DND-41 (cell line): ENCODE data around the gene RFFL.

Experiments used
- EZH2 ChIP-seq: IDR thresholded peaks from 3 replicates; pipeline ENCODE4 v1.6.1; 2012; ENCODE audit warnings: borderline replicate concordance, low read depth, mild to moderate bottlenecking, moderate library complexity, low read length, inconsistent platforms; ENCODE audit not compliant: severe bottlenecking
- TF ChIP-seq, protein P1 (sequence below): IDR thresholded peaks from 2 replicates; pipeline ENCODE4 v1.5.1; 2012; ENCODE audit warnings: borderline replicate concordance, low read length, moderate library complexity, mild to moderate bottlenecking; ENCODE audit not compliant: poor library complexity, severe bottlenecking; ENCODE audit errors: extremely low read depth

DNA sequence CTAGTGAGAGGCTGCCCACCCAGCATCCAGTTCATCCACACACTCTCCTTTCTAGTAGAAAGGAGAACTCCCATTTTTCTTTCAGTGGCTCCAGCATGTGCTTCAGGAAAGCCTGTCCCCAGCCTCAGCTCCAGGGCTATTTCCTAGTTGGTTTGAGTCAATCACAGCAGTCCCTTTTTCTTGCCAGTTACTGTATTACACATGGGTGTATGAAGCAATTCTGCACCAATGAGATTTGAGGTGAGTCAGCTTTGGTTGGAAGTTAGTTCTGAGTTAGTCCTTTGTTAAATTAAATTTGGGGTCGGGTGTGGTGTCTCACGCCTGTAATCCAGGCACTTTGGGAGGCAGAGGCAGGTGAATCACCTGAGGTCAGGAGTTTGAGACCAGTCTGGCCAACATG, 31.4 kb upstream of the RFFL start:
- TF ChIP-seq, protein P1, sequence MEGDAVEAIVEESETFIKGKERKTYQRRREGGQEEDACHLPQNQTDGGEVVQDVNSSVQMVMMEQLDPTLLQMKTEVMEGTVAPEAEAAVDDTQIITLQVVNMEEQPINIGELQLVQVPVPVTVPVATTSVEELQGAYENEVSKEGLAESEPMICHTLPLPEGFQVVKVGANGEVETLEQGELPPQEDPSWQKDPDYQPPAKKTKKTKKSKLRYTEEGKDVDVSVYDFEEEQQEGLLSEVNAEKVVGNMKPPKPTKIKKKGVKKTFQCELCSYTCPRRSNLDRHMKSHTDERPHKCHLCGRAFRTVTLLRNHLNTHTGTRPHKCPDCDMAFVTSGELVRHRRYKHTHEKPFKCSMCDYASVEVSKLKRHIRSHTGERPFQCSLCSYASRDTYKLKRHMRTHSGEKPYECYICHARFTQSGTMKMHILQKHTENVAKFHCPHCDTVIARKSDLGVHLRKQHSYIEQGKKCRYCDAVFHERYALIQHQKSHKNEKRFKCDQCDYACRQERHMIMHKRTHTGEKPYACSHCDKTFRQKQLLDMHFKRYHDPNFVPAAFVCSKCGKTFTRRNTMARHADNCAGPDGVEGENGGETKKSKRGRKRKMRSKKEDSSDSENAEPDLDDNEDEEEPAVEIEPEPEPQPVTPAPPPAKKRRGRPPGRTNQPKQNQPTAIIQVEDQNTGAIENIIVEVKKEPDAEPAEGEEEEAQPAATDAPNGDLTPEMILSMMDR, result no peak
- TF ChIP-seq EZH2, result no peak
